Natural killer cell (primary cell): ENCODE data around the gene FCRL1. TPM values are rescaled to one million over a fixed set of nuclear protein-coding genes. Genes with fewer than 3 reads are reported as not detected.
A peak's percentile ranks its signal among the peaks of the same experiment; 100 is the strongest.

ENCODE experiments used
- ATAC-seq, 3 donors: fragments of 150-1000 bp in 2 of 3; fragments of 200-7000 bp in 1 of 3; cut with Tn5 transposase; 1 replicate in 1 of 3; 2 replicates in 2 of 3; pipeline ENCODE4 v1.10.0; 2021; ENCODE audit warnings: mild to moderate bottlenecking in 2 of 3, moderate library complexity in 2 of 3
- DNase-seq, 2 donors: peaks; one replicate each; pipeline versions ENCODE4 v3.0.0 to v3.0.0-alpha.2; 2013 to 2021; ENCODE audit warnings: mixed read lengths in 1 of 2
- H3K27ac ChIP-seq: one replicate; pipeline ENCODE4 v1.5.1; 2013; ENCODE audit warnings: mild to moderate bottlenecking, low read length
- H3K27me3 ChIP-seq: one replicate; pipeline ENCODE4 v1.6.1; 2013; ENCODE audit warnings: low read length; ENCODE audit not compliant: control insufficient read depth, insufficient read depth
- H3K36me3 ChIP-seq: one replicate; pipeline ENCODE4 v1.6.1; 2013; ENCODE audit warnings: low read length; ENCODE audit not compliant: control insufficient read depth, insufficient read depth
- H3K4me1 ChIP-seq: one replicate; pipeline ENCODE4 v1.6.1; 2013; ENCODE audit warnings: low read length; ENCODE audit not compliant: control insufficient read depth, insufficient read depth
- H3K4me3 ChIP-seq: one replicate; pipeline ENCODE4 v1.5.1; 2013; ENCODE audit warnings: low read length
- H3K9me3 ChIP-seq: one replicate; pipeline ENCODE4 v1.6.1; 2013; ENCODE audit warnings: low read length; ENCODE audit not compliant: control insufficient read depth, insufficient read depth
- H3K27ac Mint-ChIP-seq, 2 donors: one replicate each; pipeline ENCODE4 v1.8.0; 2022; ENCODE audit warnings: mild to moderate bottlenecking in 2 of 2, mixed read lengths in 2 of 2, moderate library complexity in 1 of 2
- H3K27me3 Mint-ChIP-seq, 2 donors: one replicate each; pipeline ENCODE4 v1.8.0; 2022; ENCODE audit warnings: low read depth in 2 of 2, mixed read lengths in 2 of 2
- H3K36me3 Mint-ChIP-seq: one replicate; pipeline ENCODE4 v1.8.0; 2022; ENCODE audit warnings: mixed read lengths
- H3K4me1 Mint-ChIP-seq, 2 donors: one replicate each; pipeline ENCODE4 v1.8.0; 2022; ENCODE audit warnings: mixed read lengths in 2 of 2
- H3K4me3 Mint-ChIP-seq: one replicate; pipeline ENCODE4 v1.8.0; 2022; ENCODE audit warnings: mild to moderate bottlenecking, moderate library complexity, mixed read lengths
- H3K9me3 Mint-ChIP-seq, 2 donors: one replicate each; pipeline ENCODE4 v1.8.0; 2022; ENCODE audit warnings: mixed read lengths in 2 of 2
- CTCF ChIP-seq: fragments of 200-600 bp; IDR thresholded peaks from one replicate; pipeline ENCODE4 v1.8.0; 2022; ENCODE audit warnings: antibody characterized with exemption
- WGBS: methylation state at CpG from one replicate; pipeline ENCODE4 v1.1.7; 2013; ENCODE audit warnings: missing lambda C conversion rate; ENCODE audit not compliant: insufficient coverage; 5-methylcytosine and 5-hydroxymethylcytosine counted together
- intact Hi-C: fragments of 100-400 bp; cut with micrococcal nuclease; formaldehyde crosslinking; loops from one replicate; pipeline ENCODE4 v1.14.2; 2022
- total RNA-seq, 4 donors: library from RNA; stranded (reverse); fragments of 120-200 nt in 1 of 4; gene quantifications; one replicate each; pipeline versions ENCODE4 v1.2.3 to v1.2.4, GENCODE V29; 2013 to 2022

FCRL1 gene
- total RNA-seq, 3 donors from 2014 or later (not counting 1 experiment from before 2014, with no cell fraction given) = 1.8 to 2.6 (median 2.0) TPM

- no peak for TF ChIP-seq CTCF
- H3K27ac ChIP-seq = no peak overlapping the region
- H3K27me3 Mint-ChIP-seq = no peaks in the 10 kb centered on the region
- H3K4me1 Mint-ChIP-seq = peaks cover 39 to 46% of the 10 kb centered on the region in 2 donors
- no peaks in the 10 kb centered on the region for H3K36me3 ChIP-seq
- H3K27ac Mint-ChIP-seq = no peak overlapping the region
- H3K27me3 ChIP-seq = no peaks in the 10 kb centered on the region
- ATAC-seq = no peak
- no peaks in the 10 kb centered on the region for H3K9me3 Mint-ChIP-seq
- no peak overlapping the region for H3K4me3 ChIP-seq
- H3K9me3 ChIP-seq = no peaks in the 10 kb centered on the region
- no peak for DNase-seq
- H3K4me3 Mint-ChIP-seq = no peak overlapping the region
- peaks cover 35% of the 10 kb centered on the region for H3K4me1 ChIP-seq
- intact Hi-C loops = loop anchor here (10.0 kb wide), 1 partner anchor 50 kb away; no protein-coding TSS in a partner anchor
- H3K36me3 Mint-ChIP-seq = no peaks in the 10 kb centered on the region
- WGBS = 50% methylated on average over 2 of the region's 2 CpGs
These were observed 45.5 kb downstream of the FCRL1 start for GRCh38 chr1:157774412-157774811.

DNA sequence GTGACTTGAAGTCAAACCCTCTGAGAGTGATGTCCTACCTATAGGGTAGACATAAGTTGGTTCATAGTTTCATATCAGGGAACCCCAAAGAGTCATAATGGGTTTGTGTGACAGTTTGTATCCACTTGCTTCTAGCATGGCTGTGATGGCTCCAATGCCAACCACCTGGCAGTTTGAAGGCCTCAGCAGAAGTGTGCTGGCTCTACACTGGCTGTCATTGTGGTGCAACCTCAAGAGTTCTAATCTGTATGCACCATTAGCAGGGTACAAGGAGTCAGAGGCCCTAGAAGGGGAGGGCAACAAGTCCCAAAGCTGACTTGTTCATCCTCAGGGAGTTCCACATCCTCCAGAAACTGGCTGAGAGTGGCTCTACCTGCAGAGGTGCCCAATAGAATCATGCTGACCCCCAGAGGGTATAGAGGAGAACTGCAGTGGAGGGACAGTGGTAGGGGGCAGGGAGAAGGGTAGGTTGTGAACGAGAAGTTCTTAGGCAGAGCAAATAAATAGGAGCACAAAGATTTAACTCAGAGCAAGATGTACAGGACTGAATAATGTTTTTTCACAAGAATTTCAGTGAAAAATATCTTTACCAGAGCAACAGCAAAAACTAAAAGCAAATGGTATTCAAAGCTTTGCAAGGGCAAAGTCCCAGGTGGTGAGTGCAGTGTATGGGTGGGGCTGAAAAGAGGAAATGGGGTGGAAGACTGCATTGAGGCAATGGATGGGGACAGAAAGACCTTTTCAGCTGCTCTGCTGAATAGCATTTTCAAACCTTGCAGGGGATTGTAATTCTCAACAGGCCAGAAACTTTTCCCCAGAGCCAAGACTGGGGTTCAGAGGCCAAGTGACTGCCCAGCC is 46.2 kb downstream of the FCRL1 start:
- Mint-ChIP-seq H3K9me3 (no peaks in the 10 kb centered on the region), H3K36me3 (no peaks in the 10 kb centered on the region), H3K4me1 (peaks cover 39 to 46% of the 10 kb centered on the region in 2 donors), H3K4me3 (no peak overlapping the region), H3K27ac (peak overlapping the region in 1 of 2 donors; percentile 63), H3K27me3 (no peaks in the 10 kb centered on the region)
- H3K27ac ChIP-seq = no peak overlapping the region
- ATAC-seq = peak; percentile 76 to 97 (median 93)
- H3K27me3 ChIP-seq = no peaks in the 10 kb centered on the region
- no peaks in the 10 kb centered on the region for H3K36me3 ChIP-seq
- WGBS = 17% methylated on average over 1 of the region's 1 CpG
- peak in 1 of 2 donors; percentile 53 for DNase-seq
- peaks cover 35% of the 10 kb centered on the region for H3K4me1 ChIP-seq
- intact Hi-C loops = loop anchor here (1.0 to 10.0 kb wide), 2 partner anchors 49 to 193 kb away; no protein-coding TSS in a partner anchor
- H3K9me3 ChIP-seq = no peaks in the 10 kb centered on the region
- peak; percentile 76 for TF ChIP-seq CTCF
- H3K4me3 ChIP-seq = no peak overlapping the region

GRCh38 chr1:157771661-157772425 is 48.1 kb downstream of the FCRL1 start:
- peak in 1 of 3 donors; percentile 28 for ATAC-seq
- no peaks in the 10 kb centered on the region for H3K27me3 Mint-ChIP-seq
- DNase-seq = no peak
- H3K4me3 Mint-ChIP-seq = no peak overlapping the region
- peaks cover 34 to 47% of the 10 kb centered on the region in 2 donors for H3K4me1 Mint-ChIP-seq
- Histone ChIP-seq H3K4me1 (peaks cover 34% of the 10 kb centered on the region), H3K36me3 (no peaks in the 10 kb centered on the region), H3K4me3 (no peak overlapping the region), H3K27ac (no peak overlapping the region), H3K9me3 (no peaks in the 10 kb centered on the region), H3K27me3 (no peaks in the 10 kb centered on the region)
- peak overlapping the region in 1 of 2 donors; percentile 59 for H3K27ac Mint-ChIP-seq
- intact Hi-C loops = loop anchor here (10.0 kb wide), 1 partner anchor 47 kb away; no protein-coding TSS in a partner anchor
- 23% methylated on average over 5 of the region's 8 CpGs for WGBS
- no peaks in the 10 kb centered on the region for H3K9me3 Mint-ChIP-seq
- no peaks in the 10 kb centered on the region for H3K36me3 Mint-ChIP-seq
- no peak for TF ChIP-seq CTCF
